NCI-H128 (cell line): ENCODE measurements around the gene RABEP2.
"Not testable (repeated sequence)": the region's sequence is repeated elsewhere in the genome, so short reads cannot be mapped to it uniquely, and the experiment has no call there.

ENCODE experiments used
- DNase-seq: peaks from one replicate; lab custom pipeline; 2025; ENCODE audit not compliant: unreplicated experiment; lab: John Stamatoyannopoulos, UW

RABEP2 gene

GRCh38 chr16:28904363-28904762 lies 20.7 kb downstream of the RABEP2 start:
- no peak for DNase-seq

GRCh38 chr16:28903344-28904042 lies 21.5 kb downstream of the RABEP2 start:
- DNase-seq = no peak

- no peak for DNase-seq
Observed at GRCh38 chr16:28902909-28903308, 22.1 kb downstream of the RABEP2 start.

- DNase-seq = no peak
Observed at GRCh38 chr16:28901862-28902261, 23.2 kb downstream of the RABEP2 start.

GRCh38 chr16:28900601-28901000 lies 24.4 kb downstream of the RABEP2 start:
- DNase-seq = no peak

GRCh38 chr16:28899882-28900590 lies 25.0 kb downstream of the RABEP2 start:
- DNase-seq = no peak

- no peak for DNase-seq
Observed at GRCh38 chr16:28898942-28899341, 26.1 kb downstream of the RABEP2 start.

GRCh38 chr16:28898266-28898665 lies 26.8 kb downstream of the RABEP2 start:
- DNase-seq = no peak

- DNase-seq = no peak
Observed at GRCh38 chr16:28897826-28898225, 27.2 kb downstream of the RABEP2 start.

GRCh38 chr16:28895609-28896008 lies 29.4 kb downstream of the RABEP2 start:
- DNase-seq = no peak

- DNase-seq = no peak
Observed at GRCh38 chr16:28893291-28893690, 31.7 kb downstream of the RABEP2 start.

GRCh38 chr16:28891964-28892890 lies 32.8 kb downstream of the RABEP2 start:
- no peak for DNase-seq

GRCh38 chr16:28890355-28890754 lies 34.7 kb downstream of the RABEP2 start:
- DNase-seq = not testable (repeated sequence)

GRCh38 chr16:28886945-28887344 lies 38.1 kb downstream of the RABEP2 start:
- DNase-seq = no peak

- DNase-seq = no peak
Observed at GRCh38 chr16:28884045-28884444, 41.0 kb downstream of the RABEP2 start.

GRCh38 chr16:28883221-28883996 lies 41.6 kb downstream of the RABEP2 start:
- no peak for DNase-seq

GRCh38 chr16:28882551-28883160 lies 42.4 kb downstream of the RABEP2 start:
- DNase-seq = no peak

GRCh38 chr16:28881565-28881964 lies 43.5 kb downstream of the RABEP2 start:
- DNase-seq = not testable (repeated sequence)

GRCh38 chr16:28880955-28881354 lies 44.1 kb downstream of the RABEP2 start:
- no peak for DNase-seq

GRCh38 chr16:28880589-28880915 lies 44.5 kb downstream of the RABEP2 start:
- no peak for DNase-seq
